Osteocyte (in vitro differentiated cells): ENCODE results near the gene YIPF5. TPM values are rescaled to one million over a fixed set of nuclear protein-coding genes. Genes with fewer than 3 reads are reported as not detected.

ENCODE experiments used
- DNase-seq: peaks from one replicate; pipeline ENCODE4 v3.0.0; 2021; ENCODE audit warnings: mixed read lengths; ENCODE audit not compliant: unreplicated experiment; ENCODE audit errors: extremely low spot score
- H3K27ac Mint-ChIP-seq: one replicate; pipeline ENCODE4 v1.8.0; 2021; ENCODE audit warnings: mild to moderate bottlenecking, mixed read lengths; ENCODE audit not compliant: unreplicated experiment
- H3K27me3 Mint-ChIP-seq: one replicate; pipeline ENCODE4 v1.8.0; 2021; ENCODE audit warnings: mixed read lengths; ENCODE audit not compliant: unreplicated experiment
- H3K36me3 Mint-ChIP-seq: one replicate; pipeline ENCODE4 v1.8.0; 2021; ENCODE audit warnings: mixed read lengths; ENCODE audit not compliant: unreplicated experiment
- H3K4me1 Mint-ChIP-seq: one replicate; pipeline ENCODE4 v1.8.0; 2021; ENCODE audit warnings: mixed read lengths; ENCODE audit not compliant: unreplicated experiment
- H3K4me3 Mint-ChIP-seq: one replicate; pipeline ENCODE4 v1.8.0; 2021; ENCODE audit warnings: mild to moderate bottlenecking, moderate library complexity, mixed read lengths; ENCODE audit not compliant: unreplicated experiment
- H3K9me3 Mint-ChIP-seq: one replicate; pipeline ENCODE4 v1.8.0; 2021; ENCODE audit warnings: mixed read lengths; ENCODE audit not compliant: unreplicated experiment
- CTCF ChIP-seq: fragments of 200-600 bp; sonication (generic); IDR thresholded peaks from 2 replicates; pipeline ENCODE4 v1.5.0; 2021; ENCODE audit warnings: antibody characterized with exemption, mild to moderate bottlenecking, moderate library complexity
- total RNA-seq: library from RNA; stranded (reverse); gene quantifications from 2 replicates; pipeline ENCODE4 v1.2.1, GENCODE V29; 2021

Gene YIPF5
- total RNA-seq, 1 donor from 2014 or later: 79.2 TPM

- Mint-ChIP-seq H3K4me3 (no peak overlapping the region), H3K4me1 (peaks cover 22% of the 10 kb centered on the region), H3K27me3 (peaks cover 24% of the 10 kb centered on the region), H3K36me3 (no peaks in the 10 kb centered on the region), H3K27ac (no peak overlapping the region), H3K9me3 (no peaks in the 10 kb centered on the region)
- TF ChIP-seq CTCF: no peak
- DNase-seq: no peak
Observed at GRCh38 chr5:144201588-144201987, 31.1 kb upstream of the YIPF5 start.

- Mint-ChIP-seq H3K27ac (peak overlapping the region; percentile 3), H3K36me3 (no peaks in the 10 kb centered on the region), H3K4me3 (no peak overlapping the region), H3K4me1 (peaks cover 7% of the 10 kb centered on the region), H3K27me3 (peaks cover 22% of the 10 kb centered on the region), H3K9me3 (no peaks in the 10 kb centered on the region)
- no peak for DNase-seq
- TF ChIP-seq CTCF: no peak
Observed at GRCh38 chr5:144198386-144198785, 27.9 kb upstream of the YIPF5 start.

- TF ChIP-seq CTCF: no peak
Observed at GRCh38 chr5:144196612-144197011, 26.2 kb upstream of the YIPF5 start.

GRCh38 chr5:144195448-144195847, 25.0 kb upstream of the YIPF5 start:
- Mint-ChIP-seq H3K9me3 (no peaks in the 10 kb centered on the region), H3K4me1 (peaks cover 7% of the 10 kb centered on the region), H3K4me3 (no peak overlapping the region), H3K27ac (no peak overlapping the region), H3K36me3 (no peaks in the 10 kb centered on the region), H3K27me3 (peaks cover 8% of the 10 kb centered on the region)
- no peak for DNase-seq
- no peak for TF ChIP-seq CTCF

More at GRCh38 chr5:144196612-144197011, 26.2 kb upstream of the YIPF5 start:
- H3K27ac Mint-ChIP-seq: no peak overlapping the region
- H3K9me3 Mint-ChIP-seq: no peaks in the 10 kb centered on the region
- peaks cover 13% of the 10 kb centered on the region for H3K27me3 Mint-ChIP-seq
- H3K36me3 Mint-ChIP-seq: no peaks in the 10 kb centered on the region
- no peak for DNase-seq
- no peak overlapping the region for H3K4me3 Mint-ChIP-seq
- H3K4me1 Mint-ChIP-seq: peaks cover 7% of the 10 kb centered on the region

- H3K9me3 Mint-ChIP-seq: no peaks in the 10 kb centered on the region
- H3K27ac Mint-ChIP-seq: no peak overlapping the region
- TF ChIP-seq CTCF: no peak
- no peak for DNase-seq
- H3K4me1 Mint-ChIP-seq: peaks cover 15% of the 10 kb centered on the region
- no peak overlapping the region for H3K4me3 Mint-ChIP-seq
- H3K27me3 Mint-ChIP-seq: peaks cover 6% of the 10 kb centered on the region
- no peaks in the 10 kb centered on the region for H3K36me3 Mint-ChIP-seq
Observed at GRCh38 chr5:144194144-144194543, 23.7 kb upstream of the YIPF5 start.
